ENCODE results near the gene COQ3.
"Not testable (repeated sequence)": the region's sequence is repeated elsewhere in the genome, so short reads cannot be mapped to it uniquely, and the experiment has no call there.

COQ3 gene

DNA sequence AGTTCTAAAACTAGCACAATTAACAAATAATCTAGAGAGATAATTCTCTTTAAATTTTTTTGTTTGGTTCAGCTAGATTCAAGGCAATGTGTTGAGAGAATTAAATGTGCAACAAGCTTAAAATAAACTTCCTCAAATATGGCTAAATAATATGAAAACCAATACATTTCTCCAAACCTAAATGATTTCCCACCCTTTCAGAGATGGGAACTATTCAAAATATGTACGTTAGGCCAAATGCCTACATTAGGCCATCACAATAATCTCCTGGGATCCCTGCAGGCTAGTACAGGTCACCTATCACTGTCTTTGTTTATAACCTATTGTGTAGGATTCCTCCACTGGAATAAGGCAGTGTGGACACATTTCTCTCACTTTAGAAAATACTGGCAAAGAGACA, 46.2 kb downstream of the COQ3 start:
- TF ChIP-seq, protein P1, sequence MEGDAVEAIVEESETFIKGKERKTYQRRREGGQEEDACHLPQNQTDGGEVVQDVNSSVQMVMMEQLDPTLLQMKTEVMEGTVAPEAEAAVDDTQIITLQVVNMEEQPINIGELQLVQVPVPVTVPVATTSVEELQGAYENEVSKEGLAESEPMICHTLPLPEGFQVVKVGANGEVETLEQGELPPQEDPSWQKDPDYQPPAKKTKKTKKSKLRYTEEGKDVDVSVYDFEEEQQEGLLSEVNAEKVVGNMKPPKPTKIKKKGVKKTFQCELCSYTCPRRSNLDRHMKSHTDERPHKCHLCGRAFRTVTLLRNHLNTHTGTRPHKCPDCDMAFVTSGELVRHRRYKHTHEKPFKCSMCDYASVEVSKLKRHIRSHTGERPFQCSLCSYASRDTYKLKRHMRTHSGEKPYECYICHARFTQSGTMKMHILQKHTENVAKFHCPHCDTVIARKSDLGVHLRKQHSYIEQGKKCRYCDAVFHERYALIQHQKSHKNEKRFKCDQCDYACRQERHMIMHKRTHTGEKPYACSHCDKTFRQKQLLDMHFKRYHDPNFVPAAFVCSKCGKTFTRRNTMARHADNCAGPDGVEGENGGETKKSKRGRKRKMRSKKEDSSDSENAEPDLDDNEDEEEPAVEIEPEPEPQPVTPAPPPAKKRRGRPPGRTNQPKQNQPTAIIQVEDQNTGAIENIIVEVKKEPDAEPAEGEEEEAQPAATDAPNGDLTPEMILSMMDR (IDR thresholded peaks at IDR 0.05; ENCODE audit: low read depth, low read length), result no peak
- no peak overlapping the region for H3K4me3 ChIP-seq (ENCODE audit: low read depth, low read length)
- H3K9me3 ChIP-seq (ENCODE audit: severe bottlenecking), result no peaks in the 10 kb centered on the region
- DNase-seq, result no peak
- no peaks in the 10 kb centered on the region for H3K27me3 ChIP-seq (ENCODE audit: insufficient read depth, low read depth, severe bottlenecking)
- no peak overlapping the region for H3K27ac ChIP-seq
- H3K36me3 ChIP-seq, result no peaks in the 10 kb centered on the region

DNA sequence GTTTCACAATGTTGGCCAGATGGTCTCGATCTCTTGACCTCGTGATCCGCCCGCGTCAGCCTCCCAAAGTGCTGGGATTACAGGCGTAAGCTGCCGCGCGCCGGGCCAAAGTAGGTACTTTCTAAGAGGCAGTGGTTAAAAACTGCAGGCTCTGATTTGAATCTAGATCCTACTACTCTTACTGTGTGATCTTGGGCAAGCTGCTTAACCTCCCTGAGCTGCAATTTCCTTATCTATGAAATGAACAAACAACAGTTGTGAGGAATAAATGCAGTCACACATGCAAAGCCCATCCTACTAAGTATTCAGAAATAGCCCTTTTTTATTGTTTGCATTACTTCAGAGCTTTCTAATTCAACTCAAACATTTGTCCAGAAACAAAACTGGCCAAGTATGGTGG, 47.4 kb downstream of the COQ3 start:
- no peak overlapping the region for H3K27ac ChIP-seq
- no peaks in the 10 kb centered on the region for H3K36me3 ChIP-seq
- no peak for DNase-seq
- no peak overlapping the region for H3K4me3 ChIP-seq (ENCODE audit: low read depth, low read length)
- no peaks in the 10 kb centered on the region for H3K9me3 ChIP-seq (ENCODE audit: severe bottlenecking)
- no peaks in the 10 kb centered on the region for H3K27me3 ChIP-seq (ENCODE audit: insufficient read depth, low read depth, severe bottlenecking)
- TF ChIP-seq, protein P1 (IDR thresholded peaks at IDR 0.05; ENCODE audit: low read depth, low read length), result no peak

DNA sequence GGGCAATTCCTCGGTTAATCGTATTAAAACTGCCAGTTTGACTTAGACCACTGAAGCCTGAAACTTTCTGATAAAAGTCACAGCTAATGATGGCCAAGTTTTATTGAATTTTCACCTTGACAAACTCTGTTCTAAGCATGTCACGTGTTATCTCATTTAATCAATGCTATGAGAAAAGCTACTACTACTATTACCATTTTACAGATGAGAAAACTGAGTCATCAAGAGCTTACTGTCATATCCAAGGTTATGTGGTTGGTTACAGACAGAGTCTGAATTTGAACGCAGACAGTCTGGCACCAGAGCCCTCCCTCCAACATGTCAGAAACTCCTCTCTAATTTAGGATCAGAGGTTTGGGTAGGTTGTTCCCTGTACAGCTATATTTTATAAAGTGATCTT, 48.8 kb downstream of the COQ3 start:
- TF ChIP-seq, protein P1 (IDR thresholded peaks at IDR 0.05; ENCODE audit: low read depth, low read length), result no peak
- Histone ChIP-seq H3K4me3 (ENCODE audit: low read depth, low read length) (no peak overlapping the region), H3K27me3 (ENCODE audit: insufficient read depth, low read depth, severe bottlenecking) (no peaks in the 10 kb centered on the region), H3K27ac (no peak overlapping the region), H3K9me3 (ENCODE audit: severe bottlenecking) (no peaks in the 10 kb centered on the region), H3K36me3 (peaks cover 3% of the 10 kb centered on the region; the same call in 1 of the 2 replicates)
- DNase-seq, result no peak

DNA sequence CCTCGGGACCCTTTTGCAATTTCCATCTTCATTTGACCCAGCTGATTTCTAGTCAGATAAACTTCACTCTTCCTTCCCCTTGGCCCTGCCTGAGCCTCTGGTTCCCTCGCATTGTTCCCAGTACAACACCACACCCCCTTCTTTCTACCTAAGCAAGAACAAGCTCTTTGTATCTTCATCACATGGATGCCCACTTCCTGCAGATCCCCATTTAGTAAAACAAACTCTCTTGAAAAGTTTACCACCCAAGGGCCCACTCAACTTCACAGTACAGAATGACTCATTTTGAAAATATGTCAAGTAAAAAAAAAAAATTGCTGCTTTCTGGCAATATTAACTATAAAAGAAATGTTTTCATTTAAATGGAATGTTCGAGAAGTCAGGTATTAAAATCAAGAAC, 49.7 kb downstream of the COQ3 start:
- Histone ChIP-seq H3K9me3 (ENCODE audit: severe bottlenecking) (no peaks in the 10 kb centered on the region), H3K27ac (no peak overlapping the region), H3K36me3 (peaks cover 3% of the 10 kb centered on the region; the same call in 1 of the 2 replicates), H3K27me3 (ENCODE audit: insufficient read depth, low read depth, severe bottlenecking) (no peaks in the 10 kb centered on the region), H3K4me3 (ENCODE audit: low read depth, low read length) (no peak overlapping the region)
- DNase-seq, result no peak
- TF ChIP-seq, protein P1 (IDR thresholded peaks at IDR 0.05; ENCODE audit: low read depth, low read length), result no peak

DNA sequence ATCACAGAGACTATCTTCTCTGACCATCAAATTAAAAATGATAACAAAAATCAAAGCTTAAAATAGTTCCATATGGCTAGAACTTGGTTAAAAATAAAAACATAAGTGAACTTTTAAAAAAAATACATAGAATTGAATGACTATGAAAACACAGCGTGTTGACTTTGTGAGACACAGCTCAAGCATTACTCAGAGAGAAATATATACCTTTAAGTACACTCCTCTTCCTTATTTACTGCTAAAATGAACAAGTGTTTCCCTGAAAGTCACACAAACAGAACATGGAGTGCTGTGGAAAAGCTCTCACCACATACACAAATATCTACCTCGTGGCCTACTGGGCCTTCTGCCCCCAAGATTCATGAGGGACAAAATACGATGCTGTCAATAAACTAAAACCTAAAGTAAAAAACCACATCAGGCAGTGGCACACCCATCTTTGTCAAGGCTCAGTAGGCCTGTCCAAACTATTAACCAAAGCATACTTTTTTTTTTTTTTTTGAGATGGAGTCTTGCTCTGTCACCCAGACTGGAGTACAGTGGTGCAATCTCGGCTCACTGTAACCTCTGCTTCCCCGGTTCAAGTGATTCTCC, 52.0 kb downstream of the COQ3 start:
- H3K36me3 ChIP-seq, result peaks cover 3% of the 10 kb centered on the region; the same call in 1 of the 2 replicates
- H3K27ac ChIP-seq, result no peak overlapping the region
- no peak overlapping the region for H3K4me3 ChIP-seq (ENCODE audit: low read depth, low read length)
- DNase-seq, result no peak
- no peaks in the 10 kb centered on the region for H3K9me3 ChIP-seq (ENCODE audit: severe bottlenecking)
- no peaks in the 10 kb centered on the region for H3K27me3 ChIP-seq (ENCODE audit: insufficient read depth, low read depth, severe bottlenecking)
- TF ChIP-seq, protein P1 (IDR thresholded peaks at IDR 0.05; ENCODE audit: low read depth, low read length), result no peak

DNA sequence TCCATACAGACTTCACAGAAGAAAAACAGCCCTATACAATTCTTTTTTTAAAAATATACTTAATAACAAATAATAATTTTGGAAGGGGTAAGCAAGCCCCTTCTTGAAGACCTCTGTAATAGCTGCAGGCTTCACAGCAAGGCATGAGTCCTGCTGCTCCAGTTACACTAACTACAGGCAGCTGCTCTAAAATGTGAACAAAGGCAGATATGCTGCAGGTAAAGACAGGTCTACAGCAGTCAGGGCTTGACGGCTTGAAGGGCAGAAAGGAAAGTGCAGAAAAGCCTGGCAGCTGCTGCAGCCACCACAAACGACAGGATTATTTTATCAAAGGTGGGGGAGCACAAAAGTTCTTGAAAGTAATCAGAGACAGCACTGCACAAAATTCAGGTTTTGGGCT, 55.8 kb downstream of the COQ3 start:
- H3K27ac ChIP-seq, result no peak overlapping the region
- DNase-seq, result no peak

DNA sequence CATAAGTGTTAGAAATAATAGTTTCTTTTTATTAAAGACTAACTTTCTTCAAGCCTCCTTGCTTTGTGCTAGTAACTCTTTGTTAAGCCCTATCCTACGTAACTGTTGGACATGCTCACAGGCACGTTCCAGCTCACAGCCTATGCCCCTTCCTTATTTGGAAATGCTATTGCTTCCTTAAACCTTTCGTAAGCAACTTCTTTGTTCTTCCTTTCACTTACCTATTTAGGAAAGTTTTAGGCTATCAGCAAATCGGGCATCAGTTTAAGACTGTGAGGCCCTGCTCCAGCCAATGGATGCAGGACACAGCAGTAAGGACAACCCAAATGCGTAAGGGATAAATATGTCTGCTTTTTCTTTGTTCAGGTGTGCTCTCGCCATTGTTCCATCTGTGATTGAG, 58.7 kb downstream of the COQ3 start:
- H3K27me3 ChIP-seq (ENCODE audit: insufficient read depth, low read depth, severe bottlenecking); H3K4me3 ChIP-seq (ENCODE audit: low read depth, low read length); DNase-seq; H3K9me3 ChIP-seq (ENCODE audit: severe bottlenecking); H3K27ac ChIP-seq; H3K36me3 ChIP-seq: not testable (repeated sequence)

More for the DNA sequence above, 55.8 kb downstream of the COQ3 start:
- Histone ChIP-seq H3K27me3 (ENCODE audit: insufficient read depth, low read depth, severe bottlenecking) (no peaks in the 10 kb centered on the region), H3K36me3 (peaks cover 3% of the 10 kb centered on the region; the same call in 1 of the 2 replicates), H3K9me3 (ENCODE audit: severe bottlenecking) (no peaks in the 10 kb centered on the region), H3K4me3 (ENCODE audit: low read depth, low read length) (no peak overlapping the region)
- TF ChIP-seq, protein P1 (IDR thresholded peaks at IDR 0.05; ENCODE audit: low read depth, low read length), result no peak

All from WERI-Rb-1 (cell line).